GM12801 (cell line): ENCODE results near the gene RNASE8.

Experiments
- TF ChIP-seq, protein P1 (sequence below): IDR thresholded peaks from one replicate; pipeline ENCODE4 v1.5.1; 2011; ENCODE audit warnings: control low read depth; ENCODE audit not compliant: insufficient read length; ENCODE audit errors: extremely low read depth

RNASE8 gene

DNA sequence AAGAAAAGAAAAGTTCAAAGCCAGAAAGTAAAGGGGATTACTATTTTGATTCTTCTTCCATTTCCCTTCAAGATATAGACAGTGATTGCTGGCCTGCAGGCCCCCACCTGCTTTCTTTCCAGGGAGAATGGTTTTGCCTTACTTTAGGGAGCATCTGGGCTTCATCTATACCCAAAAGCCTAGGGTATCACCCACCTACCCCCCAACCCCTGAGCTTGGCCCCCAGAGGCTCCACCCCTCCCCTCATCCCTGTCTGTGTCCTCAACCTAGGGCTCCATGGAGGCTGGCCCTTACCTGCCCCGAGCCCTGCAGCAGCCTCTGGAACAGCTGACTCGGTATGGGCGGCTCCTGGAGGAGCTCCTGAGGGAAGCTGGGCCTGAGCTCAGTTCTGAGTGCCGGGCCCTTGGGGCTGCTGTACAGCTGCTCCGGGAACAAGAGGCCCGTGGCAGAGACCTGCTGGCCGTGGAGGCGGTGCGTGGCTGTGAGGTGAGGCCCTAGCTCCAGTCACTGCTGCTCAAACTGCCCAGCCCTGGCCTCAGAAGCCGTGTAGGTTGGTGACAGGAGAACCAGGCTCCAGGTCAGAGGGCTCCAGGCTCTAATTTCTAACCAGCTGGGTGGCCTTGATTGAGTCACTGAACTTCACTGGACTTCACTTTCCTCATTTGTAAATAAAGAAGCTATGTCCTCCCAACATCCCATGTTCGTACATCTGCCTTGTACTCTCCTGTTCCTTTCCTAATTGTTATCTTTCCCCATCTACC, 26.1 kb downstream of the RNASE8 start:
- TF ChIP-seq, protein P1, sequence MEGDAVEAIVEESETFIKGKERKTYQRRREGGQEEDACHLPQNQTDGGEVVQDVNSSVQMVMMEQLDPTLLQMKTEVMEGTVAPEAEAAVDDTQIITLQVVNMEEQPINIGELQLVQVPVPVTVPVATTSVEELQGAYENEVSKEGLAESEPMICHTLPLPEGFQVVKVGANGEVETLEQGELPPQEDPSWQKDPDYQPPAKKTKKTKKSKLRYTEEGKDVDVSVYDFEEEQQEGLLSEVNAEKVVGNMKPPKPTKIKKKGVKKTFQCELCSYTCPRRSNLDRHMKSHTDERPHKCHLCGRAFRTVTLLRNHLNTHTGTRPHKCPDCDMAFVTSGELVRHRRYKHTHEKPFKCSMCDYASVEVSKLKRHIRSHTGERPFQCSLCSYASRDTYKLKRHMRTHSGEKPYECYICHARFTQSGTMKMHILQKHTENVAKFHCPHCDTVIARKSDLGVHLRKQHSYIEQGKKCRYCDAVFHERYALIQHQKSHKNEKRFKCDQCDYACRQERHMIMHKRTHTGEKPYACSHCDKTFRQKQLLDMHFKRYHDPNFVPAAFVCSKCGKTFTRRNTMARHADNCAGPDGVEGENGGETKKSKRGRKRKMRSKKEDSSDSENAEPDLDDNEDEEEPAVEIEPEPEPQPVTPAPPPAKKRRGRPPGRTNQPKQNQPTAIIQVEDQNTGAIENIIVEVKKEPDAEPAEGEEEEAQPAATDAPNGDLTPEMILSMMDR: no peak

DNA sequence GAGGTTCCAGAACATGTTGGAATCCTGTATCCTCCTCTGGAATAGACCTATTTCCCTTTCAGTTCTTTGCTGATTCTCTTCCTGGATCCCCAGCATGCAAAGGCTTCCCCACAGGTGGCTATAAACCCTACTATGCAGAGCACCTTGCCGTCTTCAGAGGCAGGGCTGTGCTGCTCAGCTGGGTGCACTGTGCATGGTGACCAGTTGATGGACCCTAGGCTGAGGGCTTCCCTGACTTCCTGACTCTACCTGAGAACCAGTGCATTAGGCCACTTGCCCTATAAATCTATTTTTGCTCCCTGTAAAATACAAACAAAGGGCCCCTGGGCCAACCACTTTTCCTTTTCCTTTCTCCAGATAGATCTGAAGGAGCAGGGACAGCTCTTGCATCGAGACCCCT, 26.8 kb downstream of the RNASE8 start:
- TF ChIP-seq, protein P1: no peak

- TF ChIP-seq, protein P1: no peak
Measured at GRCh38 chr14:21084998-21085853, 27.6 kb downstream of the RNASE8 start.

GRCh38 chr14:21086908-21087293, 29.3 kb downstream of the RNASE8 start:
- TF ChIP-seq, protein P1: no peak

DNA sequence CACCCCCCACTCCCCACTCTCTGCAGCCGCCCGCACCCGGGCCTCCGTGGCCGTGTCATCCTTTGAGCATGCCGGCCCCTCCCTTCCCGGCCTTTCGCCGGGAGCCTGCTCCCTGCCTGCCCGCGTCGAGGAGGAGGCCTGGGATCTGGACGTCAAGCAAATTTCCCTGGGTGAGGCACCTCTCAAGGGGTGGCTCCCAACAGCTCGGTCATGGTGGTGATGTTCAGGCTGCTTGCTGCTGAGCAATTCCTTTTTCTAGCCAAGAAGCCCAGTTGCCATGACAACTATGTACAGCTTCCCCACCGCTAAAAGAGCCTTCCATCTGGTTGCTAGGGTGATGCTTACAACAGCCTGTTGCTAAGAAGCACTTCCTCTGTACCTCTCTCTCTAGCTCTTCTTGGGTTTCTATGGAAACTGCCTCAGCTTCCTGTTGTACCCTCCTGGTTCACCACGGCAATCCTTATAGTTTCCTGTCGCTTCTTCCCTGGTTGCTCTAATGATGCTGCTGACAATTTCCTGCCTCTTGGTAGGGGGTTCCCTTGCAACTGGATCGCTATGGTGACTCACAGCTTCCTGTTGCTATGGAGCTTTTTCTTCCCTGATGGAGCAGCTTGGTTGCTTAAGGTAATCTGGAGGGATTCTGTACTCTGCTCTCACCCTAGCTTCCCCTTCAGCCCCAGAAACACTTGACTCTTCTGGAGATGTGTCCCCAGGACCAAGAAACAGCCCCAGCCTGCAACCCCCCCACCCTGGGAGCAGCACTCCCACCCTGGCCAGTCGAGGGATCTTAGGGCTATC, 29.9 kb downstream of the RNASE8 start:
- TF ChIP-seq, protein P1: no peak

GRCh38 chr14:21088687-21089086, 31.1 kb downstream of the RNASE8 start:
- TF ChIP-seq, protein P1: no peak

DNA sequence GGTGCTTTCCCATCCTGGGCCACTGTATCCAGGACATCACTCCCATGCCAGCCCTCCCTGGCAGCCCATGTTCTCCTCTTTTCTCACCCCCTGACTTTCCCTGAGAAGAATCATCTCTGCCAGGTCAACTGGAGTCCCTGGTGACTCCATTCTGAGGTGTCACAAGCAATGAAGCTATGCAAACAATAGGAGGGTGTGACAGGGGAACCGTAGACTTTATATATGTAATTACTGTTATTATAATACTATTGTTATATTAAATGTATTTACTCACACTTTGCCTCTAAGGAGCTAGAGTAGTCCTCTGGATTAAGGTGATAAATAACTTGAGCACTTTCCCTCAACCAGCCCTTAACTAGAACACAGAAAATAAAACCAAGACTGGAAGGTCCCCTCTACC, 31.6 kb downstream of the RNASE8 start:
- TF ChIP-seq, protein P1: no peak
